A549 (cell line): ENCODE data around the gene PLXNB2.

Experiments
- BHLHE40 ChIP-seq: IDR thresholded peaks from 2 replicates; pipeline ENCODE4 v1.6.1; 2012; ENCODE audit warnings: low read depth, low read length, inconsistent platforms
- CTCF ChIP-seq: fragments of >200 bp; sonication (Bioruptor Twin); formaldehyde crosslinking; IDR thresholded peaks from 3 replicates; pipeline ENCODE4 v1.5.1; 2016
- MAX ChIP-seq: IDR thresholded peaks from 2 replicates; pipeline ENCODE4 v1.6.1; 2012
- PBX3 ChIP-seq: IDR thresholded peaks from 2 replicates; pipeline ENCODE4 v1.6.1; 2012
- POLR2A ChIP-seq: IDR thresholded peaks from 2 replicates; pipeline ENCODE4 v1.6.1; 2012; ENCODE audit warnings: mild to moderate bottlenecking, low read length
- RCOR1 ChIP-seq: fragments of 150-350 bp; IDR thresholded peaks from 2 replicates; pipeline ENCODE4 v1.6.1; 2014; ENCODE audit warnings: antibody characterized with exemption, low read length, low read depth
- RFX5 ChIP-seq: fragments of 450-650 bp; IDR thresholded peaks from 2 replicates; pipeline ENCODE4 v1.7.1; 2014; ENCODE audit warnings: antibody characterized with exemption, mild to moderate bottlenecking, moderate library complexity
- SMC3 ChIP-seq: fragments of >200 bp; sonication (Bioruptor Twin); formaldehyde crosslinking; IDR thresholded peaks from 3 replicates; pipeline ENCODE4 v1.6.1; 2018; ENCODE audit warnings: inconsistent platforms
- USF2 ChIP-seq: fragments of 450-650 bp; IDR thresholded peaks from 2 replicates; pipeline ENCODE4 v1.6.1; 2014; ENCODE audit warnings: antibody characterized with exemption

- TF ChIP-seq BHLHE40, result no peak
- TF ChIP-seq CTCF, result no peak
- no peak for TF ChIP-seq MAX
- no peak for TF ChIP-seq SMC3
- TF ChIP-seq PBX3, result no peak
- TF ChIP-seq USF2, result no peak
- TF ChIP-seq RCOR1, result no peak
- no peak for TF ChIP-seq POLR2A
- TF ChIP-seq RFX5, result no peak
Observed at GRCh38 chr22:50311606-50312351, 4.3 kb upstream of the PLXNB2 start.
